CD4-positive, alpha-beta T cell treated with Interleukin-21 for 1 hour (primary cell): ENCODE data around the gene KRT6B.
"Not testable (repeated sequence)": the region's sequence is repeated elsewhere in the genome, so short reads cannot be mapped to it uniquely, and the experiment has no call there.

Experiments
- DNase-seq: peaks from one replicate; pipeline ENCODE4 v3.0.0-alpha.2; 2020

Gene KRT6B

DNA sequence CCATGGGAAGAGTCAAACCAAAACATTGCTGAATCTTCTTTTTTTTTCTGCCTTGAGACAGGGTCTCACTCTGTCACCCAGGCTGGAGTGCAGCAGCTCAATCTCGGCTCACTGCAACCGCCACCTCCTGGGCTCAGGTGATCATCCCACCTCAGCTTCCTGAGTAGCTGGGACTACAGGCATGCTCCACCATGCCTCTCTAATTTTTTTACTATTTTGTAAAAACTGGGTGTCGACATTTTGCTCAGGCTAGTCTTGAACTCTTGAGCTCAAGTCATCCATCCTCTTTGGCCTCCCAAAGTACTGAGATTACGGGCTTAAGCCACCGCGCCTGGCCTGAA, 16.3 kb downstream of the KRT6B start:
- no peak for DNase-seq

DNA sequence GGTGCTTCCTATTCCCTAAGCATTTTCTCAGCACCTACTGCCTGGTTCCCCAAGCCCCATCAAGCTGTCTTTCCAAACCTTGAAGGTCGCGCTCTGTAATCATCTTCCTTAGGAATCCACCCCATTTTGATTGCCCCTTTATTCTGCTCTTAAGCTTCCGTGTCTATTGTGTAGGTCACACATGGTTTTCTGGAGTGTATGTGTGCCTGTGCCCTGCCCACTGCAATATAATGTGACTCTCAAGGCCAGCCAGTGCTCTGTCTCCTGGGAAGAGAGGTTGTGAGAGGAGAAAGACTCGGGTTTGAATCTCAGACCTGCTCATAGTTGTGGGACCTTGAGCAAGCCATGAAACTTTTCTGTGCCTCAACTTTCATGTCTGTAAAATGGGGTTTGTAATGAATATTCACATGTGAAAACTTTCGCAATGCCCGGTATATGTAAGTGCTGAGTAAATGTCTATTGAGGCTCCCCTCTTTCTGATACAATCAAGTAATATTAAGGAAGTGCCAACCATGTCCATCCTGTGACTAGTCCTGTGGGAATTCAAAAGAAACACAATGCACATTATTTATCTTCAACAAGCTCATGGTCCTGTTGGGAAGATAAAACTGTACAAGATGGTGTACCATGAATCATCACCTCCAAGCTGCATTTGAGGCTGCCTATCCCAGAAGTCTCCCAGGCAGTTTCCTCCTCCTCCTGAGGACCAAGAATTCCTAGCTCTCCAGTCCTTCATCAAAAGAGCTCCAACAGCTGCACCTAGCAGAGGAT, 17.0 kb downstream of the KRT6B start:
- no peak for DNase-seq

DNA sequence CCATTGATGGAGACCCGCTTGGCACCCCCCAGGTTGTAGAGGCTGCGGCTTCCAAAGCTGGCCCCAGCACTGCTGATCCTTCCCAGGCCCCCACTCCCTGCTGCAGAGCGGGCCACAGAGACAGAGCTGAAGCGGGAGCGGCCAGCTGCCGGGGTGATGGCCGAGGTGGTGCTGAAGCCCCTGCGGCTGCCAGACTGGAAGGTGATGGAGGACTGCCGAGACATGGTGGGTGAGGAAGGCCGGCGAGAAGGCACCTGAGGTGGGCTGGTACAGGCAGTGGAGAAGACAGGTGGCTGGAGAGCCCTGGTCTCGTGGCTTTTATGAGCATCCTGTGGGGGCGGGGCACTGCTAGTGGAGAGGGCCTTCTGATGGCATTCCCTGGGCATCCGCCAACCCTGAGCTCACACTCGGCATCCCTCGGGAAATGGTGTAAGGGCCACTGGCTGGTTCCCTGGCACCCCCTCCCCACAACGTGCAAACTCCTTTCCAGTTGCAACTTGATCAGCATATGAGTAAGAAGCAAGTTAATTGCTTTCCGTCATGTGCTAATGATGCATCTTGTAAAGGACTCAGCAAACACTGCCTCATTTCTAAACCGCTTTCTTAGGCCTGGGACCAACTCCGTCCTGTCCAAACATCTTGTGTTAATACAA, 17.7 kb downstream of the KRT6B start, which contains the start of gene KRT75:
Gene KRT75 (minus strand): TSS at position 291 of the 653 bp plus-strand sequence. CDS start 67 bp downstream, at position 224.
- no peak for DNase-seq

DNA sequence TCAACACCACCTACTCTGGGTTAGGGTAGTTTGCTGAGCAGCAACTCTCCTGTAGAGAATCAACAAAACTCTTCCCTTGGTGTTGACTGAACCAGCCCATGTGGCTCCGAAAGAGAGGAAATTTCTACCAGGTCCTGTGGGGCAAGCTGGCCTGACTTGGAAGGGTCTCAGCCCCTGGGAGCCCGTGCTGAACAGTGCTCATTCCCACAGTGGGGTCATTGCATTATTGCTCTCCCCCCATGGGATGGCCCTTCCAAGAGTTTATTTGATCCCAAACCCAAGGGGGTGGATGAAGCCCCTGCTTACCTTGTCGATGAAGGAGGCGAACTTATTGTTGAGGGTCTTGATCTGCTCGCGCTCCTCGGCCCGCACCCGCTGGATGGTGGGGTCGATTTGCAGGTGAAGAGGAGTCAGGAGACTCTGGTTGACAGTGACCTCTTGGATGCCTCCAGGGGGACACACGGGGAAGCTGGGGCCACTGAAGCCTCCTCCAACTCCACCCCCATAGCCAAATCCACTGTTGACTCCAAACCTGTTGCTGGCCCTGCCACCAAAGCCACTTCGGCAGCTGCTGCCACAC, 18.4 kb downstream of the KRT6B start:
- DNase-seq, result no peak

DNA sequence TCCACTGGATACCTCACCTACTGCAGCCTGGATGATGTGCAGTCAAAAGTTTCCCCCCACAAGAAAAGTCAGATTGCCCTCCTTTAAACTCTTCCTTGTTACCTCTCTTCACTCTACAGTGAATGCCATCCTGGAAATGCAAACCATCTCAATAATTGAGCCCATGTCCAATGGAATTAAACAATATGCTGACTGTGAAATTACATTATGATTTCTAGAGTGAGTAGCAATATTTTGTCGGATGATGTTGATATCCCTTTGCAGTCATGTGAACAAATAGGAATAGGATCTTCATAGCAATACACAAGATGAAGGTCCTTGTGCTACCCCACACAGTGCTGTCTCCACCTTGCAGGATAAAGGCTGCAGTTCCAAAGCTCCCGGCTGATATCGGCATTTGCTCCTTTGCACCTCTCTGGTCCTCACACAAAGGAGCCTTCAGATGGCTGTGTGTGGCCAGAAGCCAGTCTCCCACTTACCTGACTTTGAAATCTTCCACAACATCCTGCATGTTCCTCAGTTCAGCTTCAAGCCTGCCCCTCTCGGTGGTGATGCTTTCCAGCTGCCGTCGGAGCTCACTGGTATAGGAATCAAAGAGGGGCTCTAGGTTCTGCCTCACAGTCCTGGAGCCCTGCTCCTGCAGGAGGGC, 19.3 kb downstream of the KRT6B start:
- no peak for DNase-seq

DNA sequence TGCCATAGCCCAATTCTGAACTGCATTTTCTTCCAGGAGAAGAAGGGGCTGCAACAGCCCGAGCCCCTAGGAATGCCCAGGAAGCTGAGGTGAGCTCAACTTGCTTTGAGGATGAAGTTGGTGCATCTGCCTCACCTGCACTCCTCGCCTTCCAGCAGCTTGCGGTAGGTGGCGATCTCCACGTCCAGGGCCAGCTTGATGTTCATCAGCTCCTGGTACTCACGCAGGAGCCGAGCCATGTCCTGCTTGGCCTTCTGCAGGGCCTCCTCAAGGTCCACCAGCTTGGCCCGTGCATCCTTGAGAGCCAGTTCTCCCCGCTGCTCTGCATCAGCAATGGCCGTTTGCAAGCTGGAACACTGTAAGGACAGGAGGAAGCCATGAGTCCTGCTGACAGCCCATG, 23.8 kb downstream of the KRT6B start:
- no peak for DNase-seq

DNA sequence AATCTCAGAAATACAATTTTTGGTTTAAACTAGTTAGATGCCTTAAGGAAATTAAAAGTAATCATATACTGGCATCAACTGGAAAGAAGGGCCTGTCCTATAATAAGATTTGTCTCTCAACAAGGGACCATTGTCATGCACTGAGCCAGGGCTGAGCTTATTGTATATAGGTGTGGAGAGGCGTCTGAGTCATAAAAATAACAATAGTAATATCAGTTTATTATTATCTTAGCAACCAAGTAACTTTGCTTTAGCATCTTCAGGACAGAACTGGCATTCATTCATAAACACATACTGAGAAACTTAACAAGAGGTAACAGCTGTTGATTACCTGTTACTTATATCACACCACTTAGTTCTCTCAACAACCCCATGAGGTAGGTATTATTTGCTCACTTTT, 24.9 kb downstream of the KRT6B start:
- no peak for DNase-seq

DNA sequence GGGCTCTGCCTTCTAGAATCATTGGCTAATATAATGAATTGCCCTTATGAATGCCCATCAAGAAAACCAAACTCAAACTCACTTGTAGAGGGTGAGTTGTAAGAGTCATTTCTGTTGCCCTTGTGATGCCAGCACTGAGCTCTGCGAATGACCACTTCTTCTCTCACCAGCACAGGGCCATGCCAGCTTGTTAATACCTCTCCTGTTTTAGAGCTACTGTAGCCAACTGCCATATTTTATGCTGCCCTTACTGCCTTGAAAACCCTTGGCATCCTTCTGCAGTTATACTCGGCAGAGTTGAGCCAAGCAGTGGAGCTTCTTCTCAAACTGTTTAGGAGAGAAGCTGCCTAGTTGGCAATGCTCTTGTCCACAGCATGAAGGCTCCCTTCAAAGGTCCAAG, 25.9 kb downstream of the KRT6B start:
- DNase-seq, result no peak

DNA sequence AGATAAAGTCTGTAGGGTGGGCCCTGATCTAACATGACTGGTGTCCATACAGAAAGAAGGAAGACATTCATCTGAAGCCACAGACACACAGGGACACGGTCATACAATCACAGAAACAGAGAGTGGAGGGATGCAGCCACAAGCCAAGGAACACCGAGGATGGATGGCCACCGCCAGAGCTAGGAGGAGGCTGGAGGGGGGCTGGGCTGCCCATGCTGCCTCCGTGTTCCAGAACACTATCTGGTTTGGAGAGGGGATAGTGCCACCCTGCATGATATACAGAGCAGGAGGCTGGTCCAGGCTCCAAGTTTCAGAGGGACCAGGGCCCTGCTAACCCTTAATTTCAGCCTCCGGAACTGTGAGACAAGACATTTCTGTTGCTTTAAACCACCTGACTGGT, 26.5 kb downstream of the KRT6B start:
- DNase-seq, result no peak

DNA sequence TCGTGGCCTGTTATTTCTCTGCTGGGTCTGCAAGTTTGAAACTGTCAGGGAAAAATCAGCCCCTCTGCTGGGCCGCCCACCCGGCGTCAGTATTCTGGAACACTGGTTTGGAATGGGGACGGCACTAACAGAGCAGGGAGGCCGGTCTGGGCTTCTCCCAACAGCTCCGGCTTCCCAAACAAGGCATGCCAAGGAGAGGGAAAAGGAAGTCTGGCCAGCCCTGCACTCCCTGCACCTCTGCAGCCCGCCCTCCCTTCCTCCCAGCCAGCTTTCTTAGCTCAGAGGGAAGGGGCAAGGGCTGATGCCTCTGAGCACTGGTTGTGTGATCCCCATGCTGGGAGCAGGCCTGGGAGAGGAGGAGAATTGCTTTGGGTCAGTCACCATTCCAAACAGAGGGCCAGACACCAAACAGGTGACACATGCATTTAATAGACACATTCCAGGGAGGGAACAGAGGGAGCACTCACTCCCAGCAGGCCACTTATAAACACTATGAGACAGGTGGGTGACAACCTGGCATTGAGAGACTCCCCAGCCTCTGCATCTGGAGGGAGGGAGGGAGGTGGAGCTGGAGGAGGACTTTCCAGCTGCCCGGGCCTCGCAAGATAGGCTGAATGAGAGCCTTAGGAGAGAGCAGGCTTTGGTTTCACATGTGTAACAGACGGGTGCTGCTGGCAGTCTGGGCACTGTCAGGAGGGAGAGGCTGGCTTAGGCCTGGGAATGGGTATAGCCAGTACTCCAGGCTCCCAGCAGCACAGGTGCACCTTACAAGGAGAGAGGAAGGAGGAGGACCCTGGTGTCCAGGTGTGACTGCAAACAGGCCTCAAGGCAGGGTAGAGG, 28.1 kb downstream of the KRT6B start:
- no peak for DNase-seq

DNA sequence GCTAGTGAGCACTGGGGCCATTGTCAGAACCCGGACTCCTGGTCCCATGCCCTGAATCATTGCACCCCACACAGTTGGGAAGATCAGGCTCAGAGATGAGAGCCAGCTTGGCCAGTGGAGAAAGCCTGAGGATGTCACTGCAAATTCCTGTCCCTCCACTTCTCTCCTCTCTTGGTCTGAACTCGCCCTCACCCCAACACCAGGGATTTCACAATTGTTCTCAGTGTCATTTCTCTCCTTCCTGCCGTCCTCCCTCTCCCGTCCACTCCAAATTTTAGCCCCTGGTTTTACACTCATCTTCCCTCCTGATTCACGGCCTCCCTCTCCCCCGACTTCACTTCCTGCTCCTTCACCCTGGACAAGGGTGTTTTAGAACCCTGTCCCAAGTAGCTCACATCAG, 28.9 kb downstream of the KRT6B start:
- DNase-seq, result no peak

DNA sequence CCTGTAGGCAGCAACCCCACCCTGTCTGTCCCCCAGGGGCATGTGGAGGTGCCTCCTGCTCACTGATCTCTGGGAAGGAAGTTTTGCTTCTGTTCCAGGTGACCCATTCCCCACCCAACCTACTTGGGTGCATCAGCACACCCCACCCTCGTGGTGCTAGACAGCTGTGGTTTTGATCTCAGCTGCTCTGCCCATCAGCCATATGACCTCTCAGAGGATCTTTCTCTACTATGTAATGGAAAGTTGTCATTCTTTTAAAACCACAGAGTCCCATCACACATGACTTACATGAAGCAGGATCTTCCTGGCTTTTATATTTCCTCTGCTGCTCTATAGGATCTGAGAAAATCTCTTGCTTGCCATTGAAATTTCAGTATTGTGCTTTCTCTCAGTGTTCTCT, 32.3 kb downstream of the KRT6B start:
- DNase-seq, result no peak

DNA sequence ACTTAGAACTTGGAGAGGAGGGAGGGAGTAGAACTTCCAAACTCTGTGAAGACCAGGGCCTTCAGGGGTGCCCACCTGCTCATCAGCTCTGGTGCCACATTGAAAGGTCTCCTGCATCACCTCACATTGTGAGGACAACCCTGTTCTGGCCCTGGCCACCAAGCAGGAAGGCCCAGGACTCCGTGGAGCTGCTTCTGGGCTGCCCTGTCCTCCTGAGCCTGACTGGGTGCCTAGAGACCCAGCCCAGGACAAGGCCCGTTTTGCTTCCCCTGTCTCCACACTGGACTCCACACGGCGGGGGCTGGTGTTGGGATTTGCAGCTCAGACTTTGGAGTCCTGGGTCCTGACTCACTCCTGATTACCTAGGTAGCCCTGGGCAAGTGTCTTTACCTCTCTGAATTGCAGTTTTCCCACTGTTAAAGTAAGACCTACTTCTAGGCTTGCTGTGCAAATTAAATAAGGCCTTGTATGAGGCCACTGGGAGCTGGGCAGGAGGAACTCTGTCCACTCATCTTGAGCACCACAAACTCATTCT, 33.3 kb downstream of the KRT6B start:
- DNase-seq, result no peak

DNA sequence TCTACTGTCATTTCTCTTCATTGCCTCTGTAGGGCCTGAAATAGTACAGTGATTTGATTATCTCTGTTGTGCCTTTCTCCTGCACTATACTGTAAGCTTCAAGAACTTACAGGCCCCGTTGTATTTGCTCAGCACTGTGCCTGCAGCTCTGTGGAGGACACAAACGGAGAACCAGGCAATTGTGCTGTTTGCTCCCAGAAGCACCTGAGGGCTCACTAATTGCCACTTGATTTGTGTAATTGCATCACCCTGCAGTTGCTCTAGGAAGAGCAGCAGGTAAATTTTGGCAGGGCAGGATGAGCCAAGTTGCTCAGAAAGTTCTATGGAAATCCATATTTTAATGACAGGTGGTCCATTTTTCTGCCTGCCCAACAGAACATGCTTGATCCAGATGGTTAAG, 34.2 kb downstream of the KRT6B start:
- no peak for DNase-seq

DNA sequence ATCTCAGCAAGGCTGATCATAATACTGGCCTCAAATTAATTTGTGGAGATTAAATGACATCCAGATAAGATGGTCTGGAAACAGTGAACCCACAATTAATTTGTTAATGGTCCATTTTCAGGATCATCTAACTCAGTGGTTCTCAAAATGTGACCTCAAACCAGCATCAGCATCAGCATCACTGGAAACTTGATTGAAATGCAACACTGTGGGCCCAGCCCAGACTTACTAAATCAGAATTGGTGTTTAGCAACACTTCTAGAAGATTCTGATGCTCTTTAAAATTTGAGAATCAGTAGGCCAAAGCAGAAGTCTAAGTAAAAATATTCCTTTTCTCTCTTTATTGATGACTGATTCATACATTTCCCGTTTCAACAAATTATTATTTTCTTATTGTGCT, 35.2 kb downstream of the KRT6B start:
- DNase-seq, result no peak

DNA sequence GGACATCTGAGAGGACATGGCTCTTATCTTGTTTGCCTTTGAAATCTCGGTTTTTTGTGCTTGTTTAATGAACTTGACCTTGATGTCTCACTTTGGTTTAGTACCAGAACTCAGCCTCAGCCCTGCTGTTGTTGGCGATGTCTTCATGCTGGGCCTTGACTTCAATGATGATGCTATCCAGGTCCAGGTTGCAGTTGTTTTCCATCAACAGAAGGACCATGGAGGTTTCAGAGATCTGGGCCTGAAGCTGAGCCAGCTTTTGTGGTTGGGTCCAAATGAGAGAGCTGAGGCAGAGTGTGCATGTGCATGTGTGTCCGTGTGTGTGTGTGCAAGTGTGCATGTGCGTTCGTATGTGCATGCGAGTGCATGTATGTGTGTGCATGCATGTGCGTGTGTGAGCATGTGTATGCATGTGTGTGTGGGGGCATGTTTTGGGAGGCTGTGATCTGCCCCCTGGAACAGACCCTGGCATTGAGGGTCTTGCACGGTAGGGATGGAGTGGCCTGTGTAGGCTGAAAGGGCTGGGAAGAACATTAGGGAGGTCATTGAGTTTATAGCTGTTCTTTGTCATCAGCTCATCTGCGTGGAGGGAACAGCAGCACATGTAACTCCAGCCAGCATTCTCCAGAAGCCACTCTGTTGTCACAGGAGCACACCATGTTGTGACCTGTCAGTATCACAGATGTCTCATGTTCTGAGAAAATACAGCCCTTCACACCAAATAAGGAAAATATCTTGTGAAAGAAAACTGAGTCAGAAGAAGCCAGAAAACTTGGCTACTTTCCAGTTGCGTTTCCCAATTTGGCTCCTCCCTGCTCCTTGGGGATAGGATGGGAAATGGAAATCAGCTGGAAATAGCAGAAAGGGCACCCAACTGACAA, 35.8 kb downstream of the KRT6B start:
- no peak for DNase-seq

DNA sequence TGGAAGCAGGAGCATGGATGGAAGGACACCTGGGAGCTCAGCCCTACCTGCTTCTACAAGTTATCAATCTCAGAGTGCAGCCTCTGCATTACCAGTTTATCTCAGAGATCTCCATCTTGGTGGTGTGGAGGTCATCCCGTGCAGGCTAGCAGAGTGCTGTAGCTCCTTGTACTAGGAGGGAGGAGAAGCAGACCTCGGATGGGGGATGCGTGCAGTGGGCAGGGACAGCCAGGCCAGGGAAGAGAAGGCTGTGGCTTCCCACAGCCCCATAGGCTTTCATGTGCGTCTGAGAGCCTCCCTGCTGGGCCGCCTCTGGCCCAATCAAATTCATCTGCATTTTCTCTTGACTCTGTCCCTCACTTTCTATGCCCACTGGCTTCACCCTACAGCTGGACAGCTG, 37.0 kb downstream of the KRT6B start:
- no peak for DNase-seq

DNA sequence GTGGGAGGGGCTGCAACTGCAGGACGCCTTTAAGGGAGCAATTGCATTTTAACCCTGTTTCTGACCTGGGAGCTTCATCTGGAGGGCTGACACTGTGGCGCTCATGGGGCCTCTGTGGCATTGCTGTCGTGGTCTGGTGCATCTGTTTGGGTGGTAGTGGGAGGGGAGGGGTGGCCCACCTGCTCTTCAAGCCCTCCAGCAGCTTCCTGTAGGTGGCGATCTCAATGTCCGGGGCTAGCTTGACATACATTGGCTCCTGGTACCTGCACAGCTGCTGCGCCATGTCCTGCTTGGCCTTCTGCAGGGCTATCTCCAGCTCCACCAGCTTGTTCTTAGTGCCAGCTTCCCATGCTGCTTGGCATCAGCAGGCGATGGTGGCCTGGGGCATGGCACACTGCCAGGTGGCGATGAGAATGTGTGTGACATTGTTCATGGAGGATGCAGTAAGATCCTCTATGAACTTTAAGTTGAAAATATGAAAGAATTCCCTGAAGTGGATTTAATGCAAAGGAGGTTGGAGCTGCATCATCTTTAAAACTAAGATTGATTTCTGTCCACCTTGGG, 38.1 kb downstream of the KRT6B start:
- DNase-seq, result no peak

DNA sequence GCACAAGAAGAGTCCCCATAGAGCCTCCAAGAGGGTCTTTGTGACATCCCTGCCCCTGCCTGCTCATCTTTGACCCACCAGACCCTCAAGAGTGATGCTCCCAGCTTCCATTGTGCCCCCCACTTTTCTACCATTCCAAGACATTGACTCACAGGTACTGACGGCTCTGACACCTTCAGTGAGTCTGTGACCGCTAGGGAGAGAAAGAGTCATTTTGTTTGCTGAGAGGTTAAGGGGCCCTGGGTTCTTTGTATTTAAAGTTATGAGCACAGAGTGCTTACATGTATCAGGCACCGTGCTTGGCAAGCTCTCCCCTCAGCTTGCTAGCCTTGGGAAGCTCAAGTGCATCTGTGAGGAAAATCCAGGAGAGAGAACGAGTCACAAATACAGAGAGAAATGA, 38.7 kb downstream of the KRT6B start:
- DNase-seq, result no peak

DNA sequence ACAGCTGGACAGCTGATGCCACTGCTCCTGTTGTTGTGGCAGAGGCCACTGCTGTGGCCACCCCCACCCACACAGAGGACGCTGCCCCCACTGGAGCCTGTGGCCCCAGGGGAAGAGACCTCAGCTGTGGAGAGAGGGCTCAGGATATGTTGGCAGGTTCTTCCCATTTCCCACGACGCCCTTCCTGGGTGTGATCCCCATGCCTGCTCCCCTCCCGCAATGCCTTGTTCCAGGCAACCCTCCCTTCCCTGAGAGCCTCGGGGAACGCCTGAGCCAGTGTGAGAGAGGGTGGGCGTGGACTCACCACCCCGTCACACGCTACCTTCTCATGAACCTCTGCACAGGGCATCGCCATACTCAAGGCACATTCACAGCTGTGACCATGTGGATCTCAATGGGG, 40.1 kb downstream of the KRT6B start:
- DNase-seq, result no peak

DNA sequence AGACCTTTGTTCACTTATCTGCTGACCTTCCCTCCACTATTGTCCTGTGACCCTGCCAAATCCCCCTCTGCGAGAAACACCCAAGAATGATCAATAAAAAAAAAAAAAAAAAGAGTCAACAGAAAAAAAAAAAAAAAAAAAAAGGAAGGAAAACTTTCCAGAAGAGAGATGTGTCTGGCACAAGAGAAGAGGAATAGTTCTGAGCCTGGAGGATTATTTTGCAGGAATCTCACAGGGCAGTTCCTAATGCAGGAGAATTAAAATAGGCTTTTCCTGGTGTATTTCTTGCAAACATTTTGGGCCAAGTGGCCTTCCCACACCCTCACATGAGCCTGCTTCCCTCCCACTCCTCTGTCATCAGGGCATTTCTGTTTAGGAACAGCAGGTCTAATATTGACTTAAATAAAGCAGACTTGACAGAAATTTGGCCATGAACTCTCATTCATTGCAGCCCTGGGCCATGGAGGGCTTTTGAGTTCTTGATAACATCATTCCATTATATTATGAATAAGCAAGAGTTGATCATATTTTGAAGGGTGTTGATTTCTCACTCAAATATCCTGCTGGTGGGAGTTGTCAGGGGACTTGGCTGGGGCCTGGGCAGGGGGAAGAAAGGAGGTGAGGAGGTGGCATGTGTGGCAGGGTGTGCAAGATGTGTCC, 41.2 kb downstream of the KRT6B start:
- DNase-seq, result not testable (repeated sequence)
